Psoas muscle (tissue), 8 donors: ENCODE measurements around the gene SNAPC4. TPM values are rescaled to one million over a fixed set of nuclear protein-coding genes. Genes with fewer than 3 reads are reported as not detected.

Experiments
- ATAC-seq, 4 donors: fragments of 200-7000 bp; cut with Tn5 transposase; one replicate each; pipeline ENCODE4 v1.9.1; 2020; ENCODE audit warnings: moderate library complexity in 3 of 4, mild to moderate bottlenecking in 2 of 4
- DNase-seq, 2 donors: peaks; one replicate each; pipeline ENCODE4 v3.0.0-alpha.2; 2020
- H3K27ac ChIP-seq: fragments of 200-600 bp; one replicate; pipeline ENCODE4 v1.8.0; 2022
- H3K27me3 ChIP-seq, 3 donors: fragments of 200-600 bp in 1 of 3; one replicate each; pipeline versions ENCODE4 v1.6.1 to v1.8.0; 2013 to 2022; ENCODE audit warnings: low read length in 2 of 3, mild to moderate bottlenecking in 2 of 3, moderate library complexity in 1 of 3; ENCODE audit not compliant: insufficient read depth in 3 of 3
- H3K36me3 ChIP-seq, 2 donors: fragments of 200-600 bp in 1 of 2; one replicate each; pipeline versions ENCODE4 v1.6.1 to v1.8.0; 2013 to 2022; ENCODE audit warnings: low read depth in 1 of 2, mild to moderate bottlenecking in 1 of 2, moderate library complexity in 1 of 2; ENCODE audit not compliant: insufficient read depth in 1 of 2
- H3K4me1 ChIP-seq: fragments of 200-600 bp; one replicate; pipeline ENCODE4 v1.8.0; 2022
- H3K4me3 ChIP-seq: fragments of 200-600 bp; one replicate; pipeline ENCODE4 v1.8.0; 2022; ENCODE audit warnings: mild to moderate bottlenecking
- H3K9me3 ChIP-seq: fragments of 200-600 bp; one replicate; pipeline ENCODE4 v1.8.0; 2022
- WGBS, 3 donors: extraction: QIAGEN DNeasy Blood & Tissue Kit; methylation state at CpG; one replicate each; pipeline versions ENCODE4 v1.1.6 to v1.1.7; 2013; 5-methylcytosine and 5-hydroxymethylcytosine counted together
- intact Hi-C, 2 donors: fragments of 100-400 bp; cut with DNase I; formaldehyde crosslinking; loops; one replicate each; pipeline versions ENCODE4 v1.11.0 to v1.14.2; 2022
- long read RNA-seq, 2 donors: library from polyadenylated mRNA; unstranded; transcript quantifications; one replicate each; pipeline ENCODE4 v2.0.0, GENCODE V29; 2021
- polyA plus RNA-seq, 3 donors: library from polyadenylated mRNA; stranded (reverse); fragments of 200-250 nt; gene quantifications; one replicate each; pipeline ENCODE4 v1.2.3, GENCODE V29; 2013
- total RNA-seq, 4 donors: library from RNA; stranded (reverse); fragmentation: NEBNext Ultra II Directional in 2 of 4; extraction: Animal tissue kit (Norgen Biotek cat#: 25700) in 2 of 4; gene quantifications; one replicate each; pipeline versions ENCODE4 v1.2.1 to v1.2.4, GENCODE V29; 2021 to 2023
- TF ChIP-seq, protein P1 (sequence below): fragments of 200-600 bp; IDR thresholded peaks from one replicate; pipeline ENCODE4 v1.8.0; 2022; ENCODE audit warnings: antibody characterized with exemption
- donor health status: healthy with polysubstance abuse.
- donor health status: DM: no; HTN: no; CAD: no; lungs with moderate emphysema.
- donor health status: Bipolar disorder and iron deficiency.
- donor health status: healthy.
- donor health status: DM: yes; HTN: yes; CAD: no.
- donor health status: DM: no; HTN: no; CAD: no.
- donor health status: DM: no; HTN: no; CAD: no.
- donor health status: DM: yes; HTN: yes; CAD: no.

The SNAPC4 gene, protein sequence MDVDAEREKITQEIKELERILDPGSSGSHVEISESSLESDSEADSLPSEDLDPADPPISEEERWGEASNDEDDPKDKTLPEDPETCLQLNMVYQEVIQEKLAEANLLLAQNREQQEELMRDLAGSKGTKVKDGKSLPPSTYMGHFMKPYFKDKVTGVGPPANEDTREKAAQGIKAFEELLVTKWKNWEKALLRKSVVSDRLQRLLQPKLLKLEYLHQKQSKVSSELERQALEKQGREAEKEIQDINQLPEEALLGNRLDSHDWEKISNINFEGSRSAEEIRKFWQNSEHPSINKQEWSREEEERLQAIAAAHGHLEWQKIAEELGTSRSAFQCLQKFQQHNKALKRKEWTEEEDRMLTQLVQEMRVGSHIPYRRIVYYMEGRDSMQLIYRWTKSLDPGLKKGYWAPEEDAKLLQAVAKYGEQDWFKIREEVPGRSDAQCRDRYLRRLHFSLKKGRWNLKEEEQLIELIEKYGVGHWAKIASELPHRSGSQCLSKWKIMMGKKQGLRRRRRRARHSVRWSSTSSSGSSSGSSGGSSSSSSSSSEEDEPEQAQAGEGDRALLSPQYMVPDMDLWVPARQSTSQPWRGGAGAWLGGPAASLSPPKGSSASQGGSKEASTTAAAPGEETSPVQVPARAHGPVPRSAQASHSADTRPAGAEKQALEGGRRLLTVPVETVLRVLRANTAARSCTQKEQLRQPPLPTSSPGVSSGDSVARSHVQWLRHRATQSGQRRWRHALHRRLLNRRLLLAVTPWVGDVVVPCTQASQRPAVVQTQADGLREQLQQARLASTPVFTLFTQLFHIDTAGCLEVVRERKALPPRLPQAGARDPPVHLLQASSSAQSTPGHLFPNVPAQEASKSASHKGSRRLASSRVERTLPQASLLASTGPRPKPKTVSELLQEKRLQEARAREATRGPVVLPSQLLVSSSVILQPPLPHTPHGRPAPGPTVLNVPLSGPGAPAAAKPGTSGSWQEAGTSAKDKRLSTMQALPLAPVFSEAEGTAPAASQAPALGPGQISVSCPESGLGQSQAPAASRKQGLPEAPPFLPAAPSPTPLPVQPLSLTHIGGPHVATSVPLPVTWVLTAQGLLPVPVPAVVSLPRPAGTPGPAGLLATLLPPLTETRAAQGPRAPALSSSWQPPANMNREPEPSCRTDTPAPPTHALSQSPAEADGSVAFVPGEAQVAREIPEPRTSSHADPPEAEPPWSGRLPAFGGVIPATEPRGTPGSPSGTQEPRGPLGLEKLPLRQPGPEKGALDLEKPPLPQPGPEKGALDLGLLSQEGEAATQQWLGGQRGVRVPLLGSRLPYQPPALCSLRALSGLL (N-terminal part only)
- total RNA-seq: 1 to 10 TPM; 3.5 to 4.9 (median 4.5) TPM
- 1 to 10 TPM; 3.1 to 6.5 (median 5.1) TPM for polyA plus RNA-seq
- long read RNA-seq, donor 1, partial matches to known transcripts: 1 of 3 reads
- long read RNA-seq, donor 1, other reads (novel, unspliced or antisense): 2 of 3 reads
- long read RNA-seq, donor 2, partial matches to known transcripts: 5 of 9 reads
- long read RNA-seq, donor 2, other reads (novel, unspliced or antisense): 4 of 9 reads

DNA sequence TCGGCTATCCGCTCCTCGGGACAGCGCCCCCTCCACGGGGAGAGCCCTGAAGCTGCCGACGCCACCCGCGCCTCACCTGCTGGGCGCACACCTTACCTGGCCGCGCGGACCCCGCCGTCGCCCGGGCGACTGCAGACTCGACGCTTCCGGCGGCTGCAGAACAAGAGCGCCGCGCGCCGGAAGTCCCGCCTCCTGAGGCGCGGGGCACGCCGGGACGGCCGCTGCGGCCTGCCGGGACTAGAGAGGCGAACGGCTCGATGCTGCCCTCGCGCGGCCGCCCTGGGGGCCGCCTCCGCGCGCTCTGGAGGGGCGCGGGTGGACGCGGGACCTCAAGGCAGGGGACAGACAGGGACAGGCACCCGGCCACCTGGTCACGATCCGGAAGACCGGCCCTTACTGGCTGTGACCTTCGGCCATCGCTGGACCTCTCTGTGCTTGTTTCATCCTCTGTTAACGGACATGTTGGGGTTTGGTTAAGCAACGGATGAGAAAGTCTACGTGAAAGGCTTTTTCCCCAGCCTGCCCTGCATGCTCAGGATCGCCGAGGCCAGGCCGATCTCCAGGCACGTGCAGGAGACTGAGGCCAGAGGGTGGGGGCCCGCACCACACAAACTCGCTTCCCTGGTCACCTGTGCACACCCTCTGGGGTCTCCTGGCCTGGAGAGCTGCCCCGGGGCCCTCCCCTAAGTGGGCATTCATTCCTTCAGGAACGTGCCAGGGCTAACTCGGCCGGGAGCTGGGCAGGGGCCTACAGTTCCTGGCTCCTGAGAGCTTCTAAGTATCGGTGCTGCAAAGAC lies at the start of gene SNAPC4:
Gene SNAPC4, minus strand, starts transcription at position 133 of the 797 bp plus-strand sequence. CDS start 1,742 bp downstream, outside the sequence.
- peak; percentile 87 to 94 for DNase-seq
- intact Hi-C loops: loop anchor here in 1 of 2 donors (1.0 kb wide), 1 partner anchor 61 kb away; no protein-coding TSS in a partner anchor
- Histone ChIP-seq H3K36me3 (peaks cover 0 to 59% of the 10 kb centered on the region in 2 donors), H3K9me3 (no peaks in the 10 kb centered on the region), H3K4me1 (peaks cover 10% of the 10 kb centered on the region), H3K4me3 (peak within 1 kb of the TSS; percentile 72), H3K27ac (peak within 1 kb of the TSS; percentile 1), H3K27me3 (no peaks in the 10 kb centered on the region)
- WGBS, 3 donors: 4 to 5% (median 5%) methylated on average over 58 to 71 of the region's 71 CpGs
- TF ChIP-seq, protein P1, sequence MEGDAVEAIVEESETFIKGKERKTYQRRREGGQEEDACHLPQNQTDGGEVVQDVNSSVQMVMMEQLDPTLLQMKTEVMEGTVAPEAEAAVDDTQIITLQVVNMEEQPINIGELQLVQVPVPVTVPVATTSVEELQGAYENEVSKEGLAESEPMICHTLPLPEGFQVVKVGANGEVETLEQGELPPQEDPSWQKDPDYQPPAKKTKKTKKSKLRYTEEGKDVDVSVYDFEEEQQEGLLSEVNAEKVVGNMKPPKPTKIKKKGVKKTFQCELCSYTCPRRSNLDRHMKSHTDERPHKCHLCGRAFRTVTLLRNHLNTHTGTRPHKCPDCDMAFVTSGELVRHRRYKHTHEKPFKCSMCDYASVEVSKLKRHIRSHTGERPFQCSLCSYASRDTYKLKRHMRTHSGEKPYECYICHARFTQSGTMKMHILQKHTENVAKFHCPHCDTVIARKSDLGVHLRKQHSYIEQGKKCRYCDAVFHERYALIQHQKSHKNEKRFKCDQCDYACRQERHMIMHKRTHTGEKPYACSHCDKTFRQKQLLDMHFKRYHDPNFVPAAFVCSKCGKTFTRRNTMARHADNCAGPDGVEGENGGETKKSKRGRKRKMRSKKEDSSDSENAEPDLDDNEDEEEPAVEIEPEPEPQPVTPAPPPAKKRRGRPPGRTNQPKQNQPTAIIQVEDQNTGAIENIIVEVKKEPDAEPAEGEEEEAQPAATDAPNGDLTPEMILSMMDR: peak; percentile 94
- peak; percentile 91 to 96 (median 94) for ATAC-seq

GRCh38 chr9:136448655-136449054 lies 48.7 kb upstream of the SNAPC4 start:
- Histone ChIP-seq H3K27ac (no peak overlapping the region), H3K36me3 (peaks cover 13 to 96% of the 10 kb centered on the region in 2 donors), H3K4me1 (no peaks in the 10 kb centered on the region), H3K9me3 (no peaks in the 10 kb centered on the region), H3K4me3 (no peak overlapping the region), H3K27me3 (no peaks in the 10 kb centered on the region)
- no peak for ATAC-seq
- intact Hi-C loops: no loop called here
- TF ChIP-seq, protein P1: no peak
- WGBS, 3 donors: 89% methylated on average over 3 of the region's 3 CpGs
- DNase-seq: no peak

DNA sequence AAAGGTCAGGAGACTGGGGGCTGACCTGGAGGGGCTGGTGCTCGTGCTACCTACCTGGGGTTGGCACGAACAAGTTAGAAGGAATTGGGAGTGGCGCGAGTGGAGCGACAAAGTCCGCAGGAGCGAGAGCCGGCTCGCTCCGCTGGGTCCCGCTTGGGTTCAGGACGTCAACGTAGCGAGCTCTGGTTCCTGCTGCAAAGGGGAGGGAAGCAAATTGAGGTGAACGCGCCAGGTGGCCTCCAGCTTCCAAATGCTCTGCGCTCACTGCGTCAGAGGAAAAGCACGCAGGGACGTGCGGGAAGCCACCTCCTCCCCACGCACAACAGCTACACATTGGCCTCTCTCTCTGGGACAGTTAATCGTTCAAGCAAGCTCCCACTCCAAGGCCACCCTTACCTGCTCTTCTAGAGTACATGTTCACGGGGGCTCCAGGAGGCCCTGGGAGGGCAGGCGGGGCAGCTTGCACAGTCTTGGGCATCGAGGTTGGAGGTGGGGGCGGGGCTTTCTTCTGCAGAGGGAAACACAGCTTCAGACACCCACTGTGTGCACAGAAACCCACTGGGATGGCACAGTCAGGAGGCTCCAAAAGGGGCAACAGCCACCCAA lies 47.3 kb upstream of the SNAPC4 start:
- H3K36me3 ChIP-seq: peaks cover 13 to 96% of the 10 kb centered on the region in 2 donors
- H3K4me3 ChIP-seq: no peak overlapping the region
- H3K9me3 ChIP-seq: no peaks in the 10 kb centered on the region
- no peaks in the 10 kb centered on the region for H3K4me1 ChIP-seq
- TF ChIP-seq, protein P1: no peak
- ATAC-seq: no peak
- 92 to 95% (median 95%) methylated on average over 27 of the region's 27 CpGs for WGBS, 3 donors
- no peak for DNase-seq
- H3K27me3 ChIP-seq: no peaks in the 10 kb centered on the region
- no peak overlapping the region for H3K27ac ChIP-seq
- intact Hi-C loops: no loop called here
